GM21717 (cell line): ENCODE results near the gene ATG7.
"Not testable (repeated sequence)": the region's sequence is repeated elsewhere in the genome, so short reads cannot be mapped to it uniquely, and the experiment has no call there.

Experiments
- ATAC-seq: cut with Tn5 transposase; IDR thresholded peaks from one replicate; pipeline ENCODE4 v1.9.1; 2021; ENCODE audit warnings: mild to moderate bottlenecking, moderate library complexity; ENCODE audit not compliant: unreplicated experiment

The ATG7 gene

GRCh38 chr3:11459186-11459824 lies 187.1 kb downstream of the ATG7 start:
- no peak for ATAC-seq

DNA sequence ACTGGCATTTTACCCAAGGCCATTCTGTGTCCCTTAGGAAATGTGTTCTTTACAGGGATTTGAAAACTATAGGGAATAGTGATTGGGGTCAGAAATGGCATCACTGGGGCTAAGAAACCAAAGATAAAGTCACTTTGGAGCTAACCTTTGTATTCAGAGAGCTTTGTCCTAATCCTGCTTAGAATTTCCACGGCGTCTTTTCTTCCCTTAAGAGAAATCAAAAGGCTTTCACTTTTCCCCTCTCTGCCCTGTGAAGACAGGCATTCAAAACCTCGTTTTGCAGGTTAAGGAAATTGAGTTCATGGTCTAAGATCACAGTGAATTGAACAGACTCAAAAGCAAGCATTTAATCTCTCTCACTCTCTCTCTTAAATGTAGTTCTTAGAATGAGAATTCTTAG lies 189.0 kb downstream of the ATG7 start:
- no peak for ATAC-seq

GRCh38 chr3:11462673-11463072 lies 190.5 kb downstream of the ATG7 start:
- not testable (repeated sequence) for ATAC-seq

GRCh38 chr3:11463591-11463990 lies 191.4 kb downstream of the ATG7 start:
- no peak for ATAC-seq

- no peak for ATAC-seq
These were observed 192.2 kb downstream of the ATG7 start for GRCh38 chr3:11464356-11464755.

GRCh38 chr3:11465744-11466616 lies 193.8 kb downstream of the ATG7 start:
- no peak for ATAC-seq

GRCh38 chr3:11467875-11468274 lies 195.7 kb downstream of the ATG7 start:
- ATAC-seq = no peak

GRCh38 chr3:11470031-11470853 lies 198.0 kb downstream of the ATG7 start:
- no peak for ATAC-seq

DNA sequence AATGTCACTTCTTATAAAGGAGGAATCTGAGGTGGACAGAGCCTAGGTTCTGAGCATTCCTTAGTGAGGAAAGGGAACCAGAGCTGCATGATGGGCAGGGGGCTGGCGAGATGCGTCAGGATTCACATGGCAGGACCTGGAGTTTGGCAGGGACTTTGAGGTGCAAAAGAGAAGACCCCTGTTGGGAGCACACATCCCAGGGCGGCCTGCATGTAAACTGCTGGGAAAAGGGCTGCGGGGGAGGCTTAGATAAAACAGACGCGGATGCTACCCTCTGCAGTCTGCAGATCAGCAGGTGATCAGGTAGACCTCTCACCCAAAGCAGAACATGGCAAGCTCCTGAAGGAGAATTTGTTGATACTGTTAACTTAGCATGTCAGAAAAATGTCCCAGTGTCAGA lies 203.1 kb downstream of the ATG7 start:
- no peak for ATAC-seq

DNA sequence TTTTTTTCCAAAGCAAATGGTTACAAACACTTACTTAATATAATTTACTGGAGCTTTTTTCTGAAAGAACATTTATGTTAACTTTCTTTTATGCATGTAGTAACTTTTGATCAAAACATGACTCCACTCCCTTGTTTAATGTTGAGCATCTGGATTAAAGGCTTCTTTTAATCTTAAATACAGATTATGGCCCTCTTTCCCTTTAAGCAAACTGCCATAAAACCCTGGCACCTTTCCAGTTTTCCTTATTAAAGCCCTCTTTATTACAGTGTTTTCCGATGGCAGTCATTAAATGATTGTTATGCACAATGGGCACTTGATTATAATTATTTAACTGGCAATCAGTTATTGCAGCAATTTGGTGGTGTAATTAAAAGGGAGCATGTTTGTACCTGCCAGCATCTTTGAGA lies 204.5 kb downstream of the ATG7 start:
- no peak for ATAC-seq

DNA sequence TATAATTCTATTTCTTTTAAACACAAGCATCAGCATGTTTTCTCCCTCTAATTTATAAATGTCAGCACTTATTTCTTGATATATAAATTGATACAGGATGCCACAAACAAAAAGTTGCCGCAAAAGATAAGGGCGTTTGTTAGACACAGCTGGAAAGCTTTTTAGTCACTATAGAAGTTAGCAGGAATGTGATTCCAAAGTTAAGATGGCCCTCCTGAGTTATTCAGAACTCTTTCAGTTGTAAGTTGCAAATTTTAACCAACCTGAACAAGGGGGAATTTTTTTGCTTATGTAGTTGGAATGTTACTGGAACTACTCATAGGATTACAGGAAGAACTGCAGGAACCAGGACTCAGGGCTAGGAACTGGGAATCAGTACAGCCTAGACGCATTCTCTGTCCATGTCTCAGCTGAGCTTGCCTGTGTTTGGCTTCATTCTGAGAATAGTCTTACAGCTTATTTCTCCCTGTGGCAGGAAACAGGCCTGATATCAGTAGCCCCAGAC lies 205.3 kb downstream of the ATG7 start:
- ATAC-seq = no peak

DNA sequence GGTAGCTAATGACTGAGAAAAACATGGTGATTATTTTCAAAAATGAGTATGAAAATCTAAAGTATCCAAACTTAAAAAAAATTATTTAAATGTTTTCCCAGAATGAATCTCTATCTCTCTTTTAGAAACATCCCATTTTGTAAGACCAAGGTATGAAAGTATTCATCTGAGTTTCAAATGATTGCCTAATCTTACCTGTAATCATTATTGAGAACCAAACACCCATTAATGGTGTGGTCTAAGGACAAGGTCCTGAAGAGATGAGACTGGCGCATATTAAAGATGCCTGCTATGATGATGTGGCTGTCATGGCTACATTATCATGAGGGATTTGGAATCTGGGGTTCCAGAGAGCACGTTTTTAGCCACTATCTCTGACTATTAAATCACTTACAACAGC lies 206.0 kb downstream of the ATG7 start:
- no peak for ATAC-seq

- ATAC-seq = no peak
These were observed 207.0 kb downstream of the ATG7 start for GRCh38 chr3:11479221-11479620.

GRCh38 chr3:11480663-11481298 lies 208.6 kb downstream of the ATG7 start:
- ATAC-seq = no peak

DNA sequence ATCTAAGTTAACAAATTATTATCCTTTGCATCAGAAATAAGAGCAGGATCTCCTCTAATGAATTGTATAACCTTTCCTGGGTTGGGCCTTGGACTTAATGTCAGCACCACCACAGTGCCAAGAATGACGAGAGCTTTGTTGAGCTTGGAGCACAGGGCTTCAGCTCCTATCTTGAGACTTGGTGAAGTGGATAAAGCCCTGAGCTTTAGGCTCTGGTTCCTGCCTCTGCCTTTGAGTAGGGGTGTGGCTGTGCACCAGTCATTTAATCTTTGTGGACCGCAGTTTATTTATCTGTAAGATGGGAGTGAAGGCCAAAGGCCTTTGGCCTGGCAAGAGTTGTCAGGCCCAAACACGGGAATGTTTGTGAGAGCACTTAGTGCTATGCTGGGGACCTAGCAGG lies 209.4 kb downstream of the ATG7 start:
- ATAC-seq = no peak

DNA sequence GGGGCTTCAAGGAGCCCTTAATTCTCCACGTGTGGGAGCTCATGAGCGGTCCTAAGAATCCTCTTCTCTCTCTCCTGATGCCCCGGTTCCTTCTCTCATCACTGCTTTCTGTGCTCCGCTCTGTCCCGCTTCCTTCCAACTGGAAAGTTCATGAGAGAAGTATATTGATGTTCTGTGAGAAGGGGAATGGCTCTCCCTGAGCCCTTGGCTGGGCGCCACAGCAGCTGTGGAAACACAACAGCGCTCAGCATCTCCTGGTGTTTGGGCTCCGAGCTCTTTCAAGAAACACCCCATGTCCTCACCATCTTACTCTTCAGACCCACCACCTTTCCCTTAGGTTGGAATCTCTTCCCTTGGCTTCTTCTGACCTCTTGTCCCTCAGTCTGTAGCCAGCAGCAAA lies 209.8 kb downstream of the ATG7 start:
- no peak for ATAC-seq

DNA sequence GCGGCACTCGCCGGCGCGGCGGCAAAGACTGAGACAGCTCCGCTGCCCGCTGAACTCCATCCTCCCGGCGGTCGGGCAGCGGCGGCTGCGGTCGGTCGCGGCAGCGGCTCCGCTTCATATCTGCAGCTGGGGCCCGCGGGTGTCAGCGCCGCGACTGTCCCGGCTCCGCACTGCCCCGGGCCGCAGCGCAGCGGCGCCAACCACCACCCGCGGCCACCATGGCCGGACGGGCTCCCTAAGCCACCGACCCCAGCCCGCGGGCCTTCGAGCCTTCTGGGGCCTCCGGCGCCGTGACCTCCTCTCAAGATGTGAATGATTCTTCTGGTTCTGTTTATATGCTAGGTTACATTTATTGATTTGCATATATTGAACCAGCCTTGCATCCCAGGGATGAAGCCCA lies 216.2 kb downstream of the ATG7 start:
- ATAC-seq = not testable (repeated sequence)

- ATAC-seq = no peak
These were observed 222.1 kb downstream of the ATG7 start for GRCh38 chr3:11494131-11494916.

- ATAC-seq = no peak
These were observed 223.9 kb downstream of the ATG7 start for GRCh38 chr3:11495948-11496557.

GRCh38 chr3:11498177-11498576 lies 226.0 kb downstream of the ATG7 start:
- ATAC-seq = no peak
